ENCODE measurements around the gene TBC1D14.
"Not testable (repeated sequence)": the region's sequence is repeated elsewhere in the genome, so short reads cannot be mapped to it uniquely, and the experiment has no call there.

TBC1D14 gene

DNA sequence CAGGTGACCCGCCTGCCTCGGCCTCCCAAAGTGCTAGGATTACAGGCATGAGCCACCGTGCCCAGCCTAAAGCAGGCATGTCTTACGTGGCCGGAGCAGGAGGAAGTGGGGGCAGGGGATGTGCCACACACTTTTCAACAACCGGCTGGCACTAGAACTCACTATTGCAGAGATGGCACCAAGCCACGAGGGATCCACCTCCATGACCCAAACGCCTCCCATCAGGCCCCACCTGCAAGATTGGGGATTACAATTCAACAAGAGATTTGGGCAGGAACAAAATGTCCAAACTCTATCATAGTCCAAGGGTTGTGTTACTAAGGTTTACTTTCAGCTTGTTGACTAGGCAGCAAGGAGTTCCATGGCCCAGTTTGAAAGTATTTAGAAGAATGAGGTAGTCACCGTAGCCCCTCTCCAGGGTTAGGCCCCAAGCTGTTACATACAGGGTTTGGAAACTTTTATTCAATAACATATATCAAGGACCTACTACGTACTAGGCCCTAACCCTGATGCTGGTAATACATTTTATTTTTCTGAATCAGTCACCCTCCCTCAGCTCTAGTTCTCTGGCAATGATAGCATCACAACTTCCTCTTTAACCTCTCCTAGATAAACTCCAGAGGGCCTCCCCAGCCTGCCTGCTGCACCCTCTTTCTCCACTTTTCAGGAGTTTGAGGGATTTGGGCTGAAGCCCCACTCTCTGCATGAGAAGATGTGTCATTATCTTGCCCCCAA is 18.0 kb upstream of the TBC1D14 start:
- DNase-seq, result no peak

DNA sequence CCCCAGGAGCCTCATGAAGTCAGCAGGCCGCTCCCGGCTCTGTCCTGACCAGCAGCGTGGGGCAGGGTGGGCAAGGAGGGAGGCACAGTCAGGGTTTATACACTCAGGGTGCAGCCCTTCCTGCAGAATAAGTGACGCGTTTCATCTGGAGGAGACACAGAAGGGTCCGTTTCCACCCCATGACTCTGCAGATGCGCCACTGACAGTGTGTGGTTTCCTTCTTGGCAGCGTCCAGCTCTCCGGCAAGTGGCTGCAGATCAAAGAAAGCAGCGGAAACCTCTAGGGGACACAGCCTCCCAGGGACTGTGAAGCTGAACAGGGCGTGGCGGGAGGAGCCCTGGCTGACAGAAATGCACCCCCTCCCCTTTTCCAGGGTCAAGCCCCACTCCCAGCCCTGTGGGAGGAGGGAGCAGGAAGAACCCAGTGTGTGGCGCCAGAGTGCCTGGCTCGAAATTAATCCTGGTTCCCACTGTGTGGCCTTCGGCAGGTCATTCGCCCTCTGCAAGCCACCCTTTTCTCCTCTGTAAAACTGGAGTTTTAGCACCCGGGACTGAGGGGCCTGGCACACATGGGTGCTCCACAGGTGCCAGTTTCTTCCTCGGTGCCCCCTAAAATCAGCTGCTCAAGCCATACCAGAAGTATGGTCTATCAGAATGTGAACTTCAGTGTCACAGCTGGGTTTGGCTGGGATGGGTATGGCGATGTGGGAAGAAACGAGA is 17.3 kb upstream of the TBC1D14 start:
- DNase-seq, result no peak

DNA sequence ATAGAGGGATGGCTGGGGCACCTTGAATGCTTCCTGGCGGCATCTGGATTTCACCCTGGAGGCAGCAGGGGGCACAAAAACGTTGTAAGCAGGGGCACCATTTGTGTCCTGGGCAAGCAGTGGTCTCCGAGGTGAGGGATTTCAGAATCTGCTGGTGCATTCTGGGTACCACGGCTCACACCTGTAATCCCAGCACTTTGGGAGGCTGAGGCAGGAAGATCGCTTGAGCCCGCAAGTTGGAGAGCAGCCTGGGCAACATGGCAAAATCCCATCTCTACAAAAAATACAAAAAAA is 16.8 kb upstream of the TBC1D14 start:
- DNase-seq, result no peak

DNA sequence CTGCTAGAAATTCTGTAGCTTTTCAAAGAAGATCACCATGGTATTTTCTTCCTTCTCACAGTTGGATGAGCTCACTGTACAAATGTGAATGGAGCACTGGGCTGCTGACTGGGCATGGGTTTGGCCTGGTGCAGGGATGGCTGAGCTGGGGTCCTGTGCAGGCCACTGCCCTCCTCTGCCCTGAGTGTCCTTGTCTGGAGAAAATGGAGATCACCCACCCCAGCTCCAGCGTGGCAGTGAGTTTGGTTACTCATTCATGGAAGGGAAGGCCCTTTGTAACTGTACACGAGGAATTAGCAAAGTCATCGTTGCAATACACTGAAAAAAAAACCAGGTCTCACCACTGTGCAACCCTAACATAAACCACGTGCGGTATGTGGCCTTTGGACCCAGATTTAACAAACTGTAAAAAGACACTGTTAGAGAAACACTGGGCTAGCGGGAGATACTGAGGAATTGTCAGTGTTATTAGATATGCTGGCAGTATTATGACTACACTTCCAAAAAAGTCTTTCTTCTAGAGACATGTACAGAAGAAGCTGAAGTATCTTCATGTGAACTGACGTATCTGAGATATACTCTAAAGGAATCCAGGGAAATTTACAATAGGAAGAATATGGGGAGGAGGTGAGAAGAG is 16.1 kb upstream of the TBC1D14 start:
- no peak for DNase-seq

DNA sequence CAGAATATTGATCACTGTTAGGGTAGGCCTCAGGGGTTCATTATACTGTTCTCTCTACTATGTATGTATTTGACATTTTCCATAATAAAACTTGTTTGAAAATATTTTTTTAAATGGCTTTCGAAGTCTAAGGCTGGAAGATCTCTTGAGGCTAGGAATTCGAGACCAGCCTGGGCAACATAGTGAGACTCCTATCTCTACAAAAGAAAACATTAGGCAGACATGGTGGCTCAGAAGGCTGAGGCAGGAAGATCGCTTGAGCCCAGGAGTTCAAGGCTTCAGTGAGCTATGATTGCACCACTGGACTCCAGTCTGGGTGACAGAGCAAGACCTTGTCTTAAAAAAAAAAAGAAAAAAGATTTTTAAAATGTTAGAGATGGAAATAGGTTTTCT is 15.5 kb upstream of the TBC1D14 start:
- DNase-seq, result no peak

DNA sequence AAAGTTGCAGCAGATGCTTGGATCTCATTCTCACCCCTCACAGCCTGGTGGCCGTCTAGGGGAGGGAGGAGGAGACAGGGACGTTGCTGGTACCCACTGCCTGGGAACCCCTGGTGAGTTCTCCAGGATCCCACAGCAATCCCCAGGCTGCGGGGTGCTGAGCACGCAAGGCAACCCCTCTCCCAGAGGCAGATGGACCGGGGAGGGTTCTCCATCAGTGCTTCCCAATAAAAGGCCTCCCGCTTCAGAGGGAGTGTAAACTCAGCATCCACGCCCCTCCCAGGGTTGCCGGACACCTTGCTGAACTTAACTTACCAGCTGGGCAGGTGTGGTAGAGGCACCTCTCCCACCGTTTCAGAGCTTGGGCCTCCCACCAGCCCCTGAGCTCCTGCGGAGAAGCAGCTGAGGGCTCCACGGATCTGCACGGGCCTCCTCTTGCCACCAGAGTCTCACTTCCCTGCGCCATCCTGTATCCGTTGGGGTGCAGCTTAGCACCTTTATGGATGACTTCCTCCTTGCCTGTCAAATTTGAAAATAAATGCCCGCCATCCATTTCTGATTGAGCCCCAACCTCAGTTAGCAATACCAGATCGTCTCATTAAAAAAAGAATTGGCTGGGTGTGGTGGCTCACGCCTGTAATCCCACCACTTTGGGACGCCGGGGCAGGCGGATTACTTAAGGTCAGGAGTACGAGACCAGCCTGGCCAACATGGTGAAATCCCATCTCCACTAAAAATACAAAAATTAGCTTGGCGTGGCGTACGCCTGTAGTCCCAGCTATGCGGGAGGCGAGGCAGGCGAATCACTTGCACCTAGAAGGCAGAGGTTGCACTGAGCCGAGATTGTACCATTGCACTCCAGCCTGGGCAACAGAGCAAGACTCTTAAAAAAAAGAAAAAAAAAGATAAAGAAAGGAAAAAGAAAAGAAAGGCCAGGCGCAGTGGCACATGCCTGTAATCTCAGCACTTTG is 14.8 kb upstream of the TBC1D14 start:
- DNase-seq, result no peak

DNA sequence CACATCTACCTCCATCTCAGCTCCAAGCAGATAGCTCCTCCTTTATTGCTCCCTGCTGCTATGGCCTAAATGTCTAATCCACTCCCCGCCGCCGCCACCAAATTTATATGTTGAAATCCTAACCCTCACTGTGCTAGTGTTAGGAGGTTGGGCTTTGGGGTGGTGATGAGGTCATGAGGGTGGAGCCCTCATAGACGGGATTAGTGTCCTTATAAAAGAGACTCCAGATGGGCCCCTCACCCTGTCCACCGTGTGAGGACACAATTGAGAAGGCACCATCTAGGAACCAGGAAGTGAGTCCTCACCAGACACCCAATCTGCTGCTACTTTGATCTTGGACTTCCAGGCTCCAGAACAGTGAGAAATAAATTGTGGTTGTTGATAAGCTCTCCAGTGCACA is 13.6 kb upstream of the TBC1D14 start:
- no peak for DNase-seq

DNA sequence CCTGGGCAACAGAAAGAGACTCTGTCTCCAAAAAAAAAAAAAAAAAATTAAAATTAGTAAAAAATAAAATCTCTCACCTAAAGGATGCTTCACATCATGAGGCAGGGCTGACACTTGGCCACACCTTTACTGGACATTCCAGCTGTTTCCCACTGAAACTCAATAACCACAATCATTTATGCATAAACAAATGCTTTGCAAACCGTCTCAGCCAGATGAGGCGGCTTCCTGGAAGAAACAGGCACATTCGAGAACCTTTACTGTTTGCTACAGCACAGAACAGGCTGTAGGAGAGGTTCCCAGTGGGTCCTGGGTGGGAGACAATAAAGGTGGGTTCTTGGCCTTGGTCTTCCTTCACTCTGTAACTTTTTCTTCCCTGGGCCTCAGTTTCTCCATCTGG is 10.9 kb upstream of the TBC1D14 start:
- DNase-seq, result no peak

DNA sequence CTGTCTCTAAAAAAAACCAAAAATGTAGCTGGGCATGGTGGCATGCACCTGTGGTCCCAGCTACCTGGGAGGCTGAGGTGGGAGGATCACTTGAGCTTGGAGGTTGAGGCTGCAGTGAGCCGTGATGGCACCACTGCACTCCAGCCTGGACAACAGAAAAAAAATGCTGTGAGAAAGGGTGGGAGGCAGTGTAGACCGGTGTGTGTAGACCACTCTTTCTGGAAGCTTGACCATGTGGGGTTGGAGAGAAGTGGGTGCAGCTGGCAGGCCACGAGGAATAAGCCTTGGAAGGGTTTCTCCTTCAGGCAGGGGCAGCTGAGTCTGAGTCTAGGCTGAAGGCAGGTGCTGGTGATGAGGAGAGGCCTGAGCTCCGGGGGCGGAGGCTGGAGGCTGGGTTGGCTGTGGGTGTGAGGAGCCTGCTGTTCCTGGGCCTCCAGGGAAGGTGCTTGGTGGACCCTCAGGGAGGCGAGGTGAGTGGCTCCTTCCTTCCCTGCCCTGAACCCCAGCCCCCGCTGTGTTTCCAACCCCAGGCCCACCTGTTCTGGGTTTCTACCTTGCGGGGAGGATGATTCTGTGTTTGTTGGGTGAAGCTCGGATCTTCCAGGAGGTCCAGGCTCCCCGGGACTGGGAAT is 9.3 kb upstream of the TBC1D14 start:
- DNase-seq, result no peak

DNA sequence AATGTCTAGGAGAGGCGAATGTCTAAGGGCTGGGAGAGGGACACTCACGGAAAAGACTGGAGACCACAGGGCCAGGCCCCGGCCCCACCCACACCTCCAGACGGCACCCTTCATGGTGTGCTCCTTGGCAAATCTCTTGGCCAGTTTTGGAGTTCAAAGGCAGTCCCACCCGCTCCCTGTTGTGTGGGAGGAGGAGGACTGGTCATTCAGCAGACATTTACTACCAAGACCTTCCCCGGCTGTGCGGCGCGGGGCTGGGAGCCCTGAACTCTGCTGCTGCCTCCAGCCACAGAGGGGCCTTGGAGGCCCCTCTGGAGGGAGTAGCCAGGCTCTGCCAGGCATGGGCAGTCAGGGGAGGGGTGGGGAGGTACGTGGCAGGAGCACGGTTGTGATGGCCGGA is 8.7 kb upstream of the TBC1D14 start:
- no peak for DNase-seq

DNA sequence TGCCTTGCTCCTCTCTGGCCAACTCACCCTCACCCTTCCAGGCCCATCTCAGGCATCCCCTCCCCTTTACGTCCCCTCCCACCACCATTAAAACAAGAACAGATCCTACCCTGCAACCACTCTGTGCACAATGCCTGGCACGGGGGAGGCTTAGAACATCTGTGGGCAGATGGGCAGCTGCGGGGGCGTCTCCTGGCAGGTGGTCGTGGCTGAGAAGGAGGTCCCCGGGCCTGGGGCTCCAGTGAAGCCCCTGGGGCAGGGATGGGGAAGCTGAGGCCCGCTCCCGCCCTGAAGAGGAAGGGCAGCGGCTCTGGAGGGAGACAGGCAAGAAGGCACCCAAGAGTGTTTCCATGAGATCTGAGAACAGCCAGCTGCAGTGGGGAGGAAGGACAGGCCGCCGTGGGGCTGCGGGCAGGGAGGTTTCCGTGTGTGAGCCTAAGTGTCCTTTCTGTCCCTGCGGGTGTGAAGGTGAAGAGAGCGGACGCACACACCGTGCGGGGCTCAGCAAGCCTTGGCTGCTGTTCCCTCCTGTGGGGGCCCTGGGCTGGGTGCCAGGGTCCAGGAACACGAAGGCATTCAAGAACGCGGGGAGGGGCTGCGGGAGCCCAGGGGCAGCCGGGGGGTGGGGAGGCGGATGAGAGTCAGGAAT is 7.8 kb upstream of the TBC1D14 start:
- no peak for DNase-seq

DNA sequence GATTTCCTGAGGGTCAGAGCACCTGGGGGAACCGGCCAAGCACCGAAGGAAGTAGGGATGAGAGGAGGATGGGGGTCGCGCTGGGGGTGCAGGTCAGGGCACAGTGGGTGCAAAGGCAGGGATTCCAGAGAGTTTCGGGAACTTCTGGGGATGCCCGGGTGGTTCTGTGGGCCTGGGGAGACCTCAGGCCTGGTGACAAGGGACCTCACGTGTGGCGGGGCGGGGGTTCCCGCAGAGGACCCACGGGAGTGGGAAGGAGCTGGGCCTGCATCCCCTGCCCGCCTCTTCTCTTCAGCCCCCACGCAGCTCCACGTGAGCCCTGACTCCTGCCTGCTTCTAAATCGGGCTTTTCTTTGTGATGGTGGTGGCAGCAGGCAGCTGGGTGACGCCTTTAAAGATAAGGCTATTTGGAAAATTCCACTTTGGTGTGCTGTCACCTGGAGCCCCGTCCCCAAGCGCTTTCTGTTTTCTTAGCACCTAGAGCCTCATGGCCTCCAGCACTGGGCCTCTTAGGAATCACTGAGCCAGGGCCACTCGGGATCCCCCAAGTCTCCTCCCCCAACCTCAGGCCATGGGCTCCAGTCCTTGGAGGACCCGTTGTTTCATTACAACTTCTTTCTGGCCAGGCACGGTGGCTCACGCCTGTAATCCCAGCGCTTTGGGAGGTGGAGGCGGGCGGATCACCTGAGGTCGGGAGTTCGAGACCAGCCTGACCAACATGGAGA is 7.1 kb upstream of the TBC1D14 start:
- DNase-seq, result no peak

DNA sequence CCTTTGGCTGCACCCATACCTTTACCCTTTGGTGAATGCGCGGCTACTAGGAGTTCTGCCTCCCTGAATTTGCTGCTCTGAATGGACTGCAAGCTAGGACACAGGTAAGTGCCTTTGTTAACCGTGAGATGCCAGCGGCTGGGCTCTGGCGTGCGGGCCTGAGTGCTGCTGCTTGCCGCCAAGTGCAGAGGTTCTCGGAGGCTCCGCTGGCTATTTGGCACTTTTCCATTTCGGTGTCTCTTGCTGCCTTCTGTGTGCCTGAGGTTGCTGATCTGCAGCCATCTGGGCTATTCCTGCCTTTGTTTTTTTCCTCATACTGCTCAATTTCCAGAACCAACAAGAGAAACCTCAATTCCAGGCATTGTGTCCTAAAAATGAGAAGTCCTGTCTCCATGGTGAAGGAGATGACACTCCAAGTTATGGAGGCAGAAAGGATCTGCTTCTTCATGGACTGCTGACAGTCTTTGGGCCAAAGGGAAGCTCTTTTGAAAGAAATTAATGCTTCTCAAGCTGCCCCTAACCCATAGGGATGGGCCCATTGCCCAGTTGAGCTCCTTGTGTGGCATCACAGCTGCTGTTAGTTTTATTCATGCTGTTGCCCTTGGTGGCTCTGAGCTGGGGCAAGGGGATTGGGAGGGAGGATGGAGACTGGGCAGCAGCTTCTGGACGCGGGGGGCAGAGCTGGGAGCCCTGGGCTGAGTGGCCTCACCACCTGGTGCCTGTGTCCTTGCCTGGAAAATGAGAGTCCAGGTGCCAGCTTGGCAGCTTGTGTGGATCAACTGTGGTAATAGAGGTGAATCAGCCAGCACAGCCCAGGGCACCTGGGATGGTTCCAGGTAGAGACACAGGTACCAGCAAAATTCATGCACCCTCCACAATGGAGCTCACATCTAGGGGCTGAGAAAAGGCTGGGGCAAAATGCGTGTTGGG is 3.8 kb upstream of the TBC1D14 start:
- DNase-seq, result no peak

DNA sequence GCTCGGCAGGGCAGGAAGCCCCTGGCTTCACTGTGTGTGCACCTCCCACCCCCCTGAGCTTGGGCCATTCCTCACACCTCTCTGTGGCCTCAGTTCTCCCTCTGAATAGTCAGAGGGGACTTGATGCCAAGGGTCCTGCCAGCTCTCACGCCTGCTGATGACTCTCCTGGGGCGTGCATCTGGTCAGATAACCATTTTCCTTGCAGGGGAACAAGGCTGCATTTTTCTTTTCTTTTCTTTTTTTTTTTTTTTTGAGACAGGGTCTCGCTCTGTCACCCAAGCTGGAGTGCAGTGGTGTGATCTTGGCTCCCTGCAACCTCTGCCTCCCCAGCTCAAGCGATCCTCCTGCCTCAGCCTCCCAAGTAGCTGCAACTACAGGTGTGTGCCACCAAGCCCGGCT is 3.1 kb upstream of the TBC1D14 start:
- not testable (repeated sequence) for DNase-seq

DNA sequence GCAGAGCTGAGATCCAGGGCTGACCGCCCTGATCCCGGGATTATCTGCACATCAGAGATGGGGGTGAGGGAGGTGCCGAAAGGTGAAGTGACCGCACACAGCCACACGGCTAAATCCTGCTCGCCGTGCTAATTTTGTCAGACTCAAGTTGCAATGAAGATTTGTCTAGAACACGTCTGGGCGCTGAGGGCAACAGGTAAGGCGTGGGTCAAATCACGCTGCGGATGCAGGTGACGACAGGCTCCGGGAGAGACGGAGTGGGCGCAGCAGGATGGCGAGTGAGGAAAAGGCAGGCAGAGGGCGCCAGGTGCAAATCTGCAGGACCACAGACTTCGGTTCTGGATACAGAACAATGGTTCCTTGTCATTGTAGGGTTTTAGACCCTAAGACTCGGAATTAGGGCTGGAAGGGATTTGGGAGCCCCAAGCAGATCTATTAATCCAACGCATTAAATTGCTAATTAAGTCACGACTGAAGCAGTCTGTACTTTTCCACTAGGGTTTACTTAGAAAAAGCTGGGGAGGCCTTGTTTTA is 1.9 kb upstream of the TBC1D14 start:
- DNase-seq, result no peak

DNA sequence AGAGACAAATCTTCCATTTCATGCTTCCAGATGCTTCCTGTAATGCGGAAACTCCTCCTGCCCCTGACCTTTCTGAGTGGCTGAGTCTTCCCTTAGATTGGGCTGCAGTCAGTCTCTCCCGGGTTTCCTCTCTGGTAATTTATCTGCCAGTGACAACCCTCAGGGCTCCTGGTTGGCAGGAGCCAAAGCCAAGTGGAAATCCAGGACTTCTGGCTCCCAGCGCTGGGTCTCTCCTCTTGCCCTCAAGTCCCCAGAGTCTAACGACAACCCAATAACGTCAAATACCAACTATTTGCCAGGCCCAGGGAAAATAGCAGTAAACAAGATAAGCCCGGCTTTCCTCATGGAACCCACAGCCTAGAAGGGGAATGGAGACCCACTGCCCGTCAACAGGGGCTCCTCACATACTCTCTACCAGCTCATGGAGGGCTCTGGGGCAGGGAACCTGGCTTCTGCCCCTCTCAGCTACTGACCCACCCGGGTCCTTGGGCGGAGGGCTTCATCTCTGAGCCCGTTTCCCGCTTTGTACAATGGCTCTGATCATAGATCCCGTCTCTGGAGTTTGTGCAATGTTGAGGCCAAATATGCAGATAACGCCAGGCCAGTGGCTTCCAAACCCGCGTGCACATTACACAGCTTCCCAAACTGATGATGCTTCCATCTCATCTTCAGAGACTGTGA is 1.1 kb upstream of the TBC1D14 start:
- DNase-seq, result no peak

DNA sequence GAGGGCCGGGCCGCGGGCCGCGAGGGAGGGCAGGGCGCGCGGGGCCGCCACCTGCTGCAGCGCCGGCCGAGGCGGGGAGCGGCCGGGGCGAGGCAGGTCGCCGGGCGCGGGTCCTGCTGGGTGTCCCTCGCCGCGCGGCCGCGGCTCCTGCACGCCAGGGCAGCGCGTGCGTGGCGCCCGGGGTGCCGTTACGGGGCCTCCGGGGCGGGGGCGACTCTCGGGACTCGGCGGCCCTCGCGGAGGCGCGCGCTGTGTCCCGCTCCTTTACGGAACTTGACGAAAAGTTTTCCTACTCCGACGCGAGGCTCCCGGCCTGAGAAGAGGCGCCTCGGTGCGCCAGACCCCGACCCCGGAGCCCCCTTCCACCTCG is 329 bp downstream of the TBC1D14 start:
- no peak for DNase-seq

DNA sequence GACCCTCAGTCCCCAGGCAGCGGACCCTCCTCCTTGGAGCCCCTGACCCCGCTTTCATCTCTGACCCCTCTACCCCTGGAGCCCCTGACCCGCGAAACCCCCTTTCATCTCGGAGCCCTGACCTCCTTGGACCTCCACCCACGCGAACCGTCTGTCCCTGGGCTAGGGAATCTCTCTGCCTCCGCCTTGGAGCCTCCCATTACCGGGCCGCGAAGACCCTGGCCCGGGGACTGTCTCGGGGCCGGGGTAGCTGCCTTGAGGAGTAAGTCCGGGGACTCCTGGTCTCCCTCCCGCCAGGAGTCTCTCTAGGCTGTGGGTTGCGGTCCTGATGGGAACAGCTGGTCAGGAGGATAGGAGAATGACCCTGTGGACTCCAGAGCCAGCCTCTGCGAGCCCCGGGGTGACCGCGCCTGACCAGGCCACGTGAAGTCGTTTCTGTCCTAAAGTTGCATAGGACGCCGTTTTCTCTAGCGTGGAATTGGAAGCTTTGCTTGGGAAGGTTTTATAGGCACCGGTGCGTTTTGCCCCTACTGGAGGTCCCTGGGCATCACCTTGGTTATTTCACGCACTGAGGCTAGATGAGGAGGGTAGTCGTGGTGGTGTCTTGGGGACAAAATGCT is 824 bp downstream of the TBC1D14 start:
- no peak for DNase-seq

Measured in NCI-H187 treated with DMSO at 0.1 percent for 48 hours (cell line).